WI38 (cell line): ENCODE results near the gene CFC1.
"Not testable (repeated sequence)": the region's sequence is repeated elsewhere in the genome, so short reads cannot be mapped to it uniquely, and the experiment has no call there.

ENCODE experiments used
- H3K4me3 ChIP-seq: 2 replicates; pipeline ENCODE4 v1.5.1; 2011; ENCODE audit warnings: low read depth, mild to moderate bottlenecking, control low read depth, low read length

The CFC1 gene

DNA sequence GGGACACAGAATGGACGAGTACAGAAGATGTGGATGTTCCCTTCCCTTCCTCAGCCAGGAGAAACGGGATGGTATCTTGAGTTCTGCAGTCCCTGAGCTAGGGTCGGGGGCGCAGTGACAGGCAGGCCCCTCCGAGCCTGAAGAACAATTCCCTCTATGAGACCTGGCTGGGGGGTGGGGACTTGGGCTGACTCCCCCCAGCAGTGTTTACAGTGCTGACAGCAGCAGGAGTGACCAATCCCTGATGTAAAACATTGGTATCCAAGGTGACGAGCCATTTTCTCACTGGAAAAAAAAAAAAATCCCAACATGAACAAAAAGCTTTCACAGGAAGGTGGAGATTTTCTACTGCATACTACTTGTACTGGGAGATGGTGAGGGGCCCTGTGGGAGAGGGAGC, at the start of gene CFC1:
TSS of gene CFC1 (minus strand) at position 183 of the 400 bp plus-strand sequence. CDS start 288 bp downstream, outside the sequence.
- H3K4me3 ChIP-seq = not testable (repeated sequence)

DNA sequence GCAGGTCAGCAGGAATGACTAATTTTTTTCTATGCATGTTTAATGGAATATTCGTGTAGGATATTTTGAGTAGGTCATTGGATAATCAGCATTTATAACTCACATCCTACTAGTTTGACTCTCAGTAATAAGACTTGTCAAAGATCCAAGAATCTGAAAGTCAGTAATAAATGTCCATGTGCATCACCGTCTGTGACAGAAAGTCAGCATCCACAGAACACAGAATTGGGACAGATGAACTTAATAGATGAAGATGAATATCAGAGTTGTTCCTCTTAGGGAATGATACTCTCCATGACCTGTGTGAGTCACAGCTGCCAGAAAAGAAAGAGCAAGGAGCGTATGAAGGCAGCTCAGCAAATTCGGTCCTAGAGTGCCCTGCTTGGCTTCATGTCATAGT, 42.3 kb upstream of the CFC1 start:
- not testable (repeated sequence) for H3K4me3 ChIP-seq

DNA sequence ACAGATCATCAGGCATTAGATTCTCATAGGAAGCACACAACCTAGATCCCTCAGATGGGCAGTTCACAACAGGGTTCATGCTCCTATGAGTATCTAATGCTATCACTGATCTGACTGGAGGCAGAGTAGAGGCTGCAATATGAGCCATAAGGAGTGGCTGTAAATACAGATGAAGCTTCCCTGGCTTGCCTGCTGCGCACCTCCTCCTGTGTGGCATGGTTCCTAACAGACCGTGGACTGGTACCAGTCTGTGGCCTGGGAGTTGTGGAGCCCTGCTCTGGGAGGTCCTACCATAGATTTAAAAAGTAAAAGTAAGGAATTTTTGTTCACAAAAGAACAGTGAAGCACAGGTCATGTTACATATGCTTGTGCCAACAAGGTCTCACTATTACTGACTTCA, 39.6 kb upstream of the CFC1 start:
- H3K4me3 ChIP-seq = not testable (repeated sequence)

DNA sequence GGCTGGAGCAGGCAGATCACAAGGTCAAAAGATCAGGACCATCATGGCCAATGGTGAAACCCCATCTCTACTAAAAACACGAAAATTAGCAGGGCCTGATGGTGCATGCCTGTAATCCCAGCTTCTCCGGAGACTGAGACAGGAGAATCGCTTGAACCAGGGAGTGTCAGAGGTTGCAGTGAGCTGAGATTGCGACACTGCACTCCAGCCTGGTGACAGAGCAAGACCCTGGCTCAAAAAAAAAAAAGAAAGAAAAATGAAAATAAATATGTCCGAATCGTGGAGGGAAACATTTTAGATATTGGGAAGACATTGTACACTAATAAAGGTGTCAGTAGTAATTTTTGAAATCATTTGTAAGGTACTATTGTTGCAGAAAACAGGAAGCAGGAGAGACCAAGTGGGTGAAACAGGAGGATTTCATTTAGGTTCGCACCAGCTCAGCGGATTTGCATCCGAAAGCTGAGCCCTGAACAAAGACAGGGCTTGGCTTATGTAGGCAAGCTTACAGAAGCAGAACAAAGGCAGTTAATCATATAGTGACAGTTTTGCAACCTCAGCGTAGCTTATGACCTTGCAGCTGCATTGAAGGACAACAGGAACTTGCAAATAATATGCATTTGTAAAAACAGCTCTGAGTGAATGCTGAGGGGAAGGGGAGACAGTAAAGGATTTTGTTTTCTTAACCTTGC, 29.6 kb upstream of the CFC1 start:
- not testable (repeated sequence) for H3K4me3 ChIP-seq

DNA sequence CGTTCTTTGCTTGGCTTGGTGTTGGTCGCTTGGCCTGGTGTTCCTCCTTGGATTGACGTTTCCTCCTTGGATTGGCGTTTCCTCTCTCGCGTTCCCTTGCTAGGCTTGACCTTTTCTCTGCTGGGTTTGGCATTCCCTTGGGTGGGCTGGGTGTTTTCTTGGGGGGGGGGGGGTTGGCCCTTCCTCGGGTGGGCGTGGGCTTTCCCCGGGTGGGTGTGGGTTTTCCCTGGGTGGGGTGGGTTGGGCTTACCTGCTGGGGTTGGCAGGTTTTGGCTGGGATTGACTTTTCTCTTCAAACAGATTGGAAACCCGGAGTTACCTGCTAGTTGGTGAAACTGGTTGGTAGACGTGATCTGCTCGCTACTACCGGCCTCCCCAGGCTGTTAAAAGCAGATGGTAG, 11.8 kb upstream of the CFC1 start, which contains the start of gene POTEJ:
TSS of gene POTEJ (plus strand) at position 301 of the 400 bp plus-strand sequence. CDS start at position 394, 93 bp downstream.
- H3K4me3 ChIP-seq = not testable (repeated sequence)

DNA sequence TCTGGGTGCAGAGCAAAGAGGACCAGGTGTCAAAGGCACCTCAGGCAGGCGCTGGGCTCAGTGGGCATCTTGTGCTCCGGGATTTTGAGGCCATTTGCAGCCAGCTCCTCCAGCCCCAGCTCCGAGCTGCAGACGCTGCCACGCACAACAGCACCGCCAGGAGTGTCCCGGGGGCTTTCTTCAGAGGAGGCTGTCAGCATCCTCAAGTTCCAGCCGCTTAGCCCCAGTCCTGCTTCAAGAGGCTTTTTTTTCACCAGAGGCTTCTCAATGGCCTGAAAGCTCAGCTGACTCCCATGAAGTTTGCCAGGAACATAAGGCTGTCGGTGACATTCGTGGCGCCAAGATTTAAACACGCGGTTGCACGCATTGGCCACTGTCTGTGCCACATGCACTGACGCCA, 11.1 kb upstream of the CFC1 start:
- not testable (repeated sequence) for H3K4me3 ChIP-seq

DNA sequence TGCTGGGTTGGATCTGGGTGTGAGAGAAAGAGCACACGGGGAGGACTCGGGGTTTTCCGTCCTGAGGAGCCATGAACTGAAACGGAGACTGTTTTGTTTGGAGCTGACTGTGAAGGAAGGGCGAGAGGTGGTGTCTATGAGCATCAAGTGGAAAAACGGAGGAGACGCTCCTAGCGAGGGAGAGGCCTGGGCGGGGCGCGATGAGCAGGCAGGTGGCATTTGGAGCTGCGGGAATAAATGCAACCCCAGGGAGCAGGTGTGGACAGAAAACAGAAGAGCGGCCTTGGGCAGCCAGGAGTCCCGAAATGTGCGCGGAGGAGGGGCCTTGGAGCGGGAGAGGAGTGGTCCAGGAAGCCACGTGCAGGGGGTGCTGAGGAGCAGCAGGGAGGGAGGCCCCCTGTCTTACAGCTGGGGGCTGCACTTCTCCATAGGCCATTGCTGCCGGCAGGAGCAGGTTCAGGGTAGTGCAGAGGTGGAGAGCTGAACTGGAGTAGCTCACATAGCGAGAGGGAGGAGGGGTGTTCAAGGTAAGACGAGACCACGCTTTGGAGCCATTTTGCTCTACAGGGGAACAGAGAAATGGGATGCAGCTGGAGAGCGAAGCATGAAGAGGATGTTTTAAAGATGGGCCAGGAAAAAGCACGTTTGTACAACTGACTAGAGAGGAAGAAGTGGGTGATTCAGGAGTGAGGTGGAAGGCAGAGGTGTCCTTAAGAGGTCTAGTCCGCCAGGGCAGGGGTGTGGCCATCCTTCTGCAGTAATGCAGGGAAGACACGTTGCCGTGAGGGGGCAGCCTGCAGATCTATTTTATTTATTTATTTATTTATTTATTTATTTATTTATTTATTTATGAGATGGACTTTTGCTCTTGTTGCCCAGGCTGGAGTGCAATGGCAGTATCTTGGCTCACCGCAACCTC, 9.9 kb upstream of the CFC1 start:
- H3K4me3 ChIP-seq = not testable (repeated sequence)

DNA sequence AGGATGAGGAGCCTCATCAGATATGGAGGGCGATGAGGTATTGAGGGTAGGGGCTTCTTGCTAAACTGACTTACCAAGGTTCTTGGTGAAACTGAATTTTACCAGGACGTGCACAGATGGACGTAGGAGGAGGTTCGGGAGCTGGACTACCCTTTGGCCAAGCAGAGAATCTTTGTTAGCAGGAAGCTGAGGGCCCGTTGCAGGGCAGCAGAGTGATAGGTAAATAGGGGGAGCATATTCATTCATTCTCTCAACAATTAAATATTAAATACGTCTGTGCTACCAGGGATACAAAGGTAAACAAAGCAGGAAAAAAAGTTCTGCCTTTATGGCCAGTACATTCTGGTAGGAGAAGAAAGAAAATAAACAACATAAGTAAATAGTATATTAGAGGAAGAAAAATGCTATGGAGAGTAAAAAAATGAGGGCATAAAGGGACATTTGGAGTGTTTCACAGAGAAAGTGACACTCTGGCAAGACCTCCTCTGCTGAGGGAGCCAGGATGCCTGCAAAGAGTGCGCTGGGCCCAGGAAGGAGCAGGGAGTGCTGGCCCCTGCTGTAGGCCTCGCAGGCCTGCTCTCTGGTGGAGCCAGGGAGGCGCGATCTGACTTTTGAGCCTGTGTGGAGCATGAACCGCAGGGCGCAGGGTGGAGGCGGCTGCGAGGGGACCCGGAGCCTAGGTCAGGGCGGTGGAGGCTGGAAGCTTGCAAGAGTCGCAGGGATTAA, 9.1 kb upstream of the CFC1 start:
- not testable (repeated sequence) for H3K4me3 ChIP-seq

DNA sequence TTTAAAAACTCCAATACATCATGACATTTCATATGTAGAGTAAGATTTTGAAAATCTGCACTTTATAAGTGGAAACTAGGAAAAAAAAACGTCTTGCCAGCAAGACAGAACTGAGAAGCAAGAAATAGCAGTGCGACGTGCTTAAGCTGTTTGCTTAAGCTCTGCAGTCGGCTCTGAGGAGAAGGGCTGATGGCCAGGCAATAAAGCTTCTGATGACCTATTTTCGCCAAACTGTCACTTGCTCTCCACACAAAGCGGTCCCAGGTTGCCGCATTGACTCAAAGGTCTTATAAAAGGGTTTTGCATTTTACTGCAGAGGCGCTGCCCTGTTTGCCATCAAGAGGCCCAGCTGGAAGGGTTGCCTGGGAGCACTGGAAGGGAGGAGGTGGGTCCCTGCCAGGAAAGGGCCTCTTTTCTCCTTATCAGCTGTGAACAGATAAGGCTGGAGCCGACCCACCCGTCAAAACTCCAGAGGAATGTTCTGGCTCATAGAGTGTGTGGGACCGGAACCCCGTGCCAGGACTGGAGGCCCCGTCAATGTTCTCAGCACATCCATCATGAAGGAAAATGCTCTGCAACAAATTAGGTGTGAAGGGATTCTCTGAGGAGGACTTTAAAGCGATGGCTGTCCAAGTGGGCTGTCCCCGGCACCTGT, 2.4 kb upstream of the CFC1 start:
- not testable (repeated sequence) for H3K4me3 ChIP-seq

DNA sequence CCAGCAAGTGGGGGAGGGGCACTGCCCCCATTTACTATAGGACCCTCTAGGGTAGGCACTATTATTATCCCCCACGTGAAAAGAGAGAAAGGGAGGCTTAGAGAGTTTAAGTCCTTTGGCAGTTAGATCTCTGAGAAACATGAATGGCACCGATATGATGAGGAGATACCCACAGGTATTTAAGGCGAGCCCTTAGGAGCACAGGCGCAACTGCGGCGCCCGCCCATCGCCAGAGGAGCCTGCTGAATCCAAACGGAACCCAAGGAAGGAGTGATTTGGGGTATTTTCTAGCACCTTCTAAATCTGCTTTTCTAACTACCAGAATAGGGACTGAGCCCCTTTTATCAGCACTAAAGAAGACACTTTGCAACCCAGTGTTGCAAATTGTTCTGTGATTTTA, 551 bp upstream of the CFC1 start:
- H3K4me3 ChIP-seq = not testable (repeated sequence)

DNA sequence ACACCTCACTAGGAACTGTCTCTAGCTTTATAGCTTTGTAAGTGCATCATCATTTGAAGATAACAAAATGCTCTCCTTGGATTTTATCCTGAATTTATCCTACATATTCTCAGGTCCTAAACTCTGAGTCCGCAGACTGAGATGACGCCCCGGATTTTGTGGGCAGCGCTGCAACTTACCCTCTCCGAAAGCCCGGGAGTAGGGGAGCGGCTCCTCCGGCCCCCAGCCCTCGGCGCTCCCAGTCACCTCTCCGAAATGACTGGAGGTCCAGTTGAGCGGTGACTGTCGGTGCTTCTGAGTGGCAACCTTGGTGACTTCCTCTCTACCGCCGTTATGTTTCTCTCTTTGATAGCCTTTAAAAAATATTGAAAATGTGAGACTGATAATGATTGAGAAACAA, 912 bp downstream of the CFC1 start:
- H3K4me3 ChIP-seq = not testable (repeated sequence)

DNA sequence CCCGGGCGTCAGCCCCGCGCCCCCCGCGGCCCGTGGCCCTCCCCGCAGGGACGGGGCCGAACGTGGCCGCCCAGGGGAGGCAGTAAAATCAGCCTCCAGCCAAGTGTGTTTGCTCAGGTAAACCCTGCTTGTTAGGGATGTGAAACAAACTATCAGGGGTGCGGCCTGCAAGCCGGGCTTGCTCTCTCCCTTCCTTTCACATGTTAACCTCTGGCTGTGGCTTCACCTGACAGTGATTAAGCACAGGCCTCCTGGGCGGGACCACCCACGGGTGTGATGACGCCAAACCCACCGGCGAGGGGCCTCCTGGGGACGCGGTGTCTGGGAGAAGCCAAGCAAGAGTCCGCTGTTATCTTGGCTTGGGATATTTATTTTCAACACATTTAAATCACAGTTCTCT, 1.4 kb downstream of the CFC1 start:
- H3K4me3 ChIP-seq = not testable (repeated sequence)

DNA sequence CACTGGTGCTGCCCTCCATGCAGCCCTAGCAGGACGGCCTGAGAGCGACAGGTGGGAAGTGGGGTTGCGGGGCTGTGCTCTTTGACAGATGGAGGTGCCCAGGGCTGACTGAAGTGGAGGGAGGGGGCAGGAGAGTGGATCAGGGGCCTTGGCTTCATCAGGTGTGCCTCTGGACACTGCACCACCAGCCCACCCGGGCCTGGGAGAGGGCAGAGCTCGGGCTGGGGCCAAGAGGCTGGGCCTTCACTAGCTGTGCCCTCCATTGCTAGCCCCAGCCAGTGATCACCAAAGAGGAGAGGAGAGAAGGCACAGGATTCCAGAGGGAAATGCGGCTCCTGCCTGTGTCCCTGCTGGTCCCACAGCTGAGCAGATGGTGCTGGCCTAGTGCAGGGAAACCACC, 2.6 kb downstream of the CFC1 start:
- not testable (repeated sequence) for H3K4me3 ChIP-seq

DNA sequence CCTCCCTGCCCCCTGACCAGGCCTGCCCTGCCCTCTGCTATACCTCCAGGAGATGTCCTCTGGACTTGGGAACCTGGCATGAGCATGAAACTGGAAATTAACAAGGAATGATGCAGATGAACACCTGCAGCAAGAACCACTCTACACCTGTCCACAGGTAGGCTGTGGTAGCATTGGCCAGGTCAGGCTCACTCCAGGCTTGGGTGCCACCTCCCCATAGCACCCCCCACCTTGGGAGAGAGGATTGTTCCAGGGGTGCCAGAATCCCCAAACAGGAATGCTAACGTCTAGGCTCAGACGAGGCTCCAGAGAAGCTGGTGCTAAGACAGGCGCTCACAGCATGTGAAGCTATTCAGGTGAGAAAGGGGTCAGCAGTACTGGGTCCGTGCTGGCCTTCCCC, 5.4 kb downstream of the CFC1 start:
- not testable (repeated sequence) for H3K4me3 ChIP-seq

DNA sequence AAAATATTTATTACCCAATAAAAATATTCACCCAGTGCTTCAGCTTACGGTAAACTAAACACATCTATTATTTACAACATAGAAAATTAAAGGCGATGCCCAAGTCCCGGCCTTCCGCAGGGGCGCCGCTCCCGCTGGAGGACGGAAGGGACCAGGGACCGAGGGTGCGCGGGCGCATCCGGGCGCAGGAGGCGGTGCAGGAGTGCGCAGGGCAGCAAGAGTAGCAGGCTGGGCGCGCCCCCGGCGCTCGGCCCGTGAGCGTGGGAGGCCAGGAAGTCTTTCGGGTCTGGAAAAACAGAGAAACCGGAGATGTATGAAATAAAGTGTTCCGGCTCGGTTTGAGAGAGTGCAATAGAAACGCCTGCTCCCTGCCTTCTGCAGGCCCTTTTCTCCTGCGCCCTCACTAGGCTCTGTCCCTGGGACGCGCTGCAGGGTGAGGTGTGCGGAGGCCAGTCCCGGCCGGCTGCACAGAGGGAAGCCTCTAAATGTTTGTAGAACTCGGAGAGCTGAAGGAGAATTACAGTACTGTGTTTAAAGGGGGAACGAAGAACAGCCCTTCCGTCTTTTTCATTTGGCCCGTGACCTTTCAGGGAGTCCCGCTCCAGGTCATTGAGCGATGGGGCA, 6.5 kb downstream of the CFC1 start:
- not testable (repeated sequence) for H3K4me3 ChIP-seq

DNA sequence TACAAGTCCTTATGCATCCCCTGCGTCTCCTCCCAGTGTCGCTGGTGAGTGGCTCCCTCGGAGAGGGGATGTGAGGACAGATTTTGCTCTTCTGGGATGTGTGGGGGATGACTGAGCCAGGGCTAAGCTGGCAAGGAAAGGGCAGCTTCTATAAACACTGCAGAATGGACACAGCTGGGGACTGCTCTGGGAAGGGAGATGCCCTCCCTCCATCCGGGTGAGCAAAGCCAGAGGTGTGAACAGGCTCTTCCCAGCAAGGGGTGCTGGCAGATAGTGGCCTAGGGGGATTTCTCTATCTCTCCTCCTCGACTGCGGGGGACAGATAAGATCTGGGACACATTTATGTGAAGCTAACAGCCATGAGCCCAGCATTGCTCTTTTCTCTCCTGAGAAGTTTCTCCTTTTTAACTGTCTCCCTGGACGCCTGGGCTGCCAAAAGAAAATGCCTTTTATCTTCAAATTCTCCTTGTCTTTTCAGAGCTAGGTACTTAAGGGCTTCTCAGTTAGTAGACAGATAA, 8.5 kb downstream of the CFC1 start:
- not testable (repeated sequence) for H3K4me3 ChIP-seq

DNA sequence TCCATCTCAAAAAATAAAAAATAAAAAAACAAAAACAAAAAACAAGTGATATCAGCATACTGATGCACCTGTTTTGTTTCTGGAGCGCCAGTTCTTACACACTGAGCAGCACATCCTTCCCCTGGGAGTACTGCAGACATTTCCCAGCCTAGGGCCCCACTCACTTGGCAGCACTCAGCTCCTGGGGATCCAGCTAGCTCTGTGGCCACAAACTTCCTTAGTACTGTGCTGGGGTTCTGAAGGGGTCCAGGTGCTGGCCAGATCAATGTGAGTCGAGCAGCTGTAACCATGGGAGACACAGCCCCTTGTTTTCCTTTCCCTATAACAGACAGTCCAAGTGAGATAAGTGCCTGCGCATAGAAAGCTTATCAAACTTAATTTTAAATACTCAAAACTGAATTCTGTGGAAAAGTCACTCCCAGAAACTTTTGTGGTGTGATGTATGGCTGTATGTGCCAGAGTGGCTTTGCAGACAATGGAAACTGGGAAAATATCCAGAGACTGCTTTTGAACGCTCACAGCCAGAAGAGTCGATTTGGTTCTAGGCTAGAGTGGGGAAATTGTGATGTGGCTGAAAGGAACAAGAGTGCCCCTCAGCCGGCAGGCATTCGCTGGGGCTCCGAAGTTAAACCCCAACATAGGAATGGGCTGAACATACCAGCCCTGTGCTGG, 9.1 kb downstream of the CFC1 start:
- H3K4me3 ChIP-seq = not testable (repeated sequence)

DNA sequence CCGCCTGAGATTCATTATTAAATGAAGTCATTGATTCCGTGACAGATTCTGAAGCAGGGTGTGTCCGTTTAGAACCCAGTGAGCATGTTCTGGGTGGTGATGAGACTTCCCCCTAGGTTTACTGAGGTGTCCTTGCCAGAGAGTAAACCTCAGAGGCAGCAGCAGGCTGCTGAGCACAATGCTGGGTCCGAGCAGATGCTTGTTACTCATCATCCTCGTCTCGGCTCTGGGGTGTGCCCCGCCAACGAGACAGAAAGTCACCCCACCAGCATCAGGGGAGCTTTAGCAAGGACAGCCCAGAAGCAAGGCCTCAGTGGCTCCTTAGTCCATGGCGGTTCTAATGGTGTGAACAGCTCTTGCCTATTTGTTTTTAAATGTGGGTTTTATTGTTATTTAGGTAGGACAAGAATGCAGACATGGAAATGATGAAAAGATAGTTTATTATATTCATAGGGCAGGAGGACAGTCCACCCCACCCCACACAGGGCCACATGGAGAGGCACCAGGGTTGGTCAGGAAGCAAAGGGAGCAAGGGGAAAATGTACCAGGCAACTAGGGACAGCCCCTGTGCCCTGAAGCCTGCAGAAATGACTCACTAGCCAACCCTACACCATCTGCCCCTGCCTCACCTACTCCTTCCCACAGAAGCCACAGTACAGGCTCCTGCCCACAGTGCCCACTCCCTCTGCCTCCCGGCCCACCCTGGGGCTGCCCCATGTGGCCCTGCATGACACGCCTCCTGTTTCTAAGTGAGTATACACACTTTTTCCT, 10.5 kb downstream of the CFC1 start:
- not testable (repeated sequence) for H3K4me3 ChIP-seq

DNA sequence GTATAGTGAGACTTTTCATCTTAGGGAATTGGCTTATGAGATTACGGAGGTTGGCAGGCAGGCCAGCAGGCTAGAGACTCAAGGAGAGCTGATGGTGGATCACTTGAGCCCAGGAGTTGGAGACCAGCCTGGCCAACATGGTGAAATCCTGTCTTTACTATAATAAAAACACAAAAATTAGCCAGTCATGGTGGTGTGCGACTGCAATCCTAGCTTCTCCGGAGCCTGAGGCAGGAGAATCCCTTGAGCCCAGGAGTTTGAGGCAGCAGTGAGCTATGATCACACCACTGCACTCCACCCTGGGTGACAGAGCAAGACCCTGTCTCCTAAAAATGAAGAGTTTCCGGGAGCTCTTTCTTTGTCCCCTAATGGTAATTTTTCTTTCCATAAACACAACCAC, 14.6 kb downstream of the CFC1 start:
- not testable (repeated sequence) for H3K4me3 ChIP-seq
